ENCODE data around the gene CCL4. TPM values are rescaled to one million over a fixed set of nuclear protein-coding genes. Genes with fewer than 3 reads are reported as not detected.

The CCL4 gene
- total RNA-seq, 4 donors from 2014 or later: 8.6 to 13.3 (median 11.3) TPM

- ATAC-seq (ENCODE audit: low FRiP score) (no peak), DNase-seq (ENCODE audit: low spot score) (no peak)
- TF ChIP-seq CTCF (IDR thresholded peaks at IDR 0.05): no peak
Observed at GRCh38 chr17:36127199-36127893, 23.7 kb downstream of the CCL4 start.

- no peak for DNase-seq (ENCODE audit: low spot score)
- no peak for TF ChIP-seq CTCF (IDR thresholded peaks at IDR 0.05)
- ATAC-seq (ENCODE audit: low FRiP score): no peak
Observed at GRCh38 chr17:36127911-36128310, 24.3 kb downstream of the CCL4 start.

- no peak for ATAC-seq (ENCODE audit: low FRiP score)
- TF ChIP-seq CTCF (IDR thresholded peaks at IDR 0.05): no peak
- DNase-seq (ENCODE audit: low spot score): no peak
Observed at GRCh38 chr17:36128411-36128978, 24.9 kb downstream of the CCL4 start.

- no peak for ATAC-seq (ENCODE audit: low FRiP score)
- DNase-seq (ENCODE audit: low spot score): no peak
- TF ChIP-seq CTCF (IDR thresholded peaks at IDR 0.05): no peak
Observed at GRCh38 chr17:36129616-36130015, 26.0 kb downstream of the CCL4 start.

GRCh38 chr17:36130346-36130745 lies 26.7 kb downstream of the CCL4 start:
- ATAC-seq (ENCODE audit: low FRiP score) (no peak), DNase-seq (ENCODE audit: low spot score) (no peak)
- no peak for TF ChIP-seq CTCF (IDR thresholded peaks at IDR 0.05)

- no peak for TF ChIP-seq CTCF (IDR thresholded peaks at IDR 0.05)
- ATAC-seq (ENCODE audit: low FRiP score) (no peak), DNase-seq (ENCODE audit: low spot score) (no peak)
Observed at GRCh38 chr17:36131421-36131820, 27.8 kb downstream of the CCL4 start.

GRCh38 chr17:36131931-36132330 lies 28.3 kb downstream of the CCL4 start:
- ATAC-seq (ENCODE audit: low FRiP score) (no peak), DNase-seq (ENCODE audit: low spot score) (no peak)
- TF ChIP-seq CTCF (IDR thresholded peaks at IDR 0.05): no peak
